HEK293 (cell line): ENCODE results near the gene RGS13.

ENCODE experiments used
- CTCF ChIA-PET: fragments of 350-600 bp; formaldehyde crosslinking; extraction: SDS; loops from one replicate; lab custom pipeline; 2021; ENCODE audit warnings: antibody characterized with exemption; lab: Yijun Ruan, JAX
- POLR2A ChIA-PET: fragments of 300-600 bp; formaldehyde crosslinking; extraction: SDS; loops from one replicate; lab custom pipeline; 2020; ENCODE audit warnings: antibody characterized with exemption, inconsistent platforms; lab: Yijun Ruan, JAX
- H3K27ac ChIP-seq: fragments of 200-500 bp; sonication (Bioruptor generic); 2 replicates; pipeline ENCODE4 v1.5.1; 2014; ENCODE audit warnings: low read depth, low read length, control low read depth, inconsistent platforms; ENCODE audit errors: extremely low read depth
- H3K36me3 ChIP-seq, 2 experiments: fragments of 200-500 bp in 1 of 2; sonication (Bioruptor generic) in 1 of 2; 1 replicate in 1 of 2; 2 replicates in 1 of 2; pipeline ENCODE4 v1.5.1; 2014 to 2017; ENCODE audit warnings: inconsistent platforms in 2 of 2, low read length in 2 of 2; ENCODE audit not compliant: control insufficient read depth in 2 of 2, insufficient read depth in 1 of 2
- H3K4me1 ChIP-seq: fragments of 200-500 bp; sonication (Bioruptor generic); 2 replicates; pipeline ENCODE4 v1.5.1; 2014; ENCODE audit warnings: mild to moderate bottlenecking, low read length, inconsistent platforms; ENCODE audit not compliant: control insufficient read depth, insufficient read depth
- H3K4me3 ChIP-seq: 2 replicates; pipeline ENCODE4 v1.5.1; 2011; ENCODE audit warnings: low read depth, mild to moderate bottlenecking, control low read depth, low read length, moderate library complexity
- H3K9me3 ChIP-seq: fragments of 200-500 bp; sonication (Bioruptor generic); 2 replicates; pipeline ENCODE4 v1.5.1; 2014; ENCODE audit warnings: low read depth, low read length, inconsistent platforms; ENCODE audit not compliant: control insufficient read depth, insufficient read depth
- AEBP2 ChIP-seq: fragments of 450-650 bp; formaldehyde crosslinking; IDR thresholded peaks from 2 replicates; pipeline ENCODE4 v1.5.1; 2016; ENCODE audit warnings: missing biosample characterization, missing genetic modification characterization, borderline replicate concordance
- EGR2 ChIP-seq: fragments of 450-650 bp; formaldehyde crosslinking; IDR thresholded peaks from 2 replicates; pipeline ENCODE4 v1.5.1; 2016; ENCODE audit warnings: low read depth, missing biosample characterization, missing genetic modification characterization
- GLI2 ChIP-seq: fragments of 450-650 bp; formaldehyde crosslinking; IDR thresholded peaks from 2 replicates; pipeline ENCODE4; 2017; ENCODE audit warnings: missing biosample characterization, missing genetic modification characterization, low read depth, borderline replicate concordance
- KLF1 ChIP-seq: fragments of 450-650 bp; formaldehyde crosslinking; IDR thresholded peaks from 2 replicates; pipeline ENCODE4 v1.5.1; 2016; ENCODE audit warnings: missing biosample characterization, missing genetic modification characterization
- MZF1 ChIP-seq: fragments of 450-650 bp; formaldehyde crosslinking; IDR thresholded peaks from 2 replicates; pipeline ENCODE4 v1.5.1; 2017; ENCODE audit warnings: missing biosample characterization, missing genetic modification characterization, borderline replicate concordance
- OVOL3 ChIP-seq: fragments of 450-650 bp; formaldehyde crosslinking; IDR thresholded peaks from 2 replicates; pipeline ENCODE4 v1.5.1; 2016; ENCODE audit warnings: missing biosample characterization, missing genetic modification characterization
- PRDM6 ChIP-seq: fragments of 450-650 bp; formaldehyde crosslinking; IDR thresholded peaks from 2 replicates; pipeline ENCODE4 v1.5.1; 2017; ENCODE audit warnings: missing biosample characterization, missing genetic modification characterization
- SALL2 ChIP-seq: fragments of 450-650 bp; formaldehyde crosslinking; IDR thresholded peaks from 2 replicates; pipeline ENCODE4 v1.5.0; 2017; ENCODE audit warnings: missing biosample characterization, mild to moderate bottlenecking, missing genetic modification characterization, borderline replicate concordance
- SETDB1 ChIP-seq: IDR thresholded peaks from one replicate; pipeline ENCODE4 v1.6.1; 2017; ENCODE audit warnings: mild to moderate bottlenecking, low read length, moderate library complexity, mixed read lengths; ENCODE audit not compliant: insufficient read length
- ZBTB11 ChIP-seq: fragments of 450-650 bp; formaldehyde crosslinking; conservative IDR thresholded peaks from 2 replicates; pipeline ENCODE4 v1.5.1; 2016; ENCODE audit warnings: low read depth, missing biosample characterization, missing genetic modification characterization
- ZFHX2 ChIP-seq: fragments of 450-650 bp; formaldehyde crosslinking; conservative IDR thresholded peaks from 2 replicates; pipeline ENCODE4 v1.5.1; 2016; ENCODE audit warnings: missing biosample characterization, missing genetic modification characterization
- ZFP3 ChIP-seq: fragments of 450-650 bp; formaldehyde crosslinking; IDR thresholded peaks from 2 replicates; pipeline ENCODE4 v1.5.1; 2016; ENCODE audit warnings: low read depth, missing biosample characterization, missing genetic modification characterization
- ZFP37 ChIP-seq: fragments of 450-650 bp; formaldehyde crosslinking; IDR thresholded peaks from 2 replicates; pipeline ENCODE4 v1.5.1; 2016; ENCODE audit warnings: missing biosample characterization, missing genetic modification characterization
- ZNF146 ChIP-seq: fragments of 450-650 bp; formaldehyde crosslinking; IDR thresholded peaks from 2 replicates; pipeline ENCODE4 v1.5.1; 2016; ENCODE audit warnings: missing biosample characterization, missing genetic modification characterization
- ZNF19 ChIP-seq: fragments of 450-650 bp; formaldehyde crosslinking; IDR thresholded peaks from 2 replicates; pipeline ENCODE4; 2016; ENCODE audit warnings: missing biosample characterization, missing genetic modification characterization, low read depth
- ZNF223 ChIP-seq: fragments of 450-650 bp; formaldehyde crosslinking; IDR thresholded peaks from 2 replicates; pipeline ENCODE4 v1.5.1; 2016; ENCODE audit warnings: missing biosample characterization, missing genetic modification characterization
- ZNF23 ChIP-seq: fragments of 450-650 bp; formaldehyde crosslinking; IDR thresholded peaks from 2 replicates; pipeline ENCODE4 v1.5.1; 2016; ENCODE audit warnings: missing biosample characterization, missing genetic modification characterization, borderline replicate concordance
- ZNF292 ChIP-seq: fragments of 450-650 bp; formaldehyde crosslinking; IDR thresholded peaks from 2 replicates; pipeline ENCODE4 v1.5.1; 2016; ENCODE audit warnings: low read depth, missing biosample characterization, missing genetic modification characterization, borderline replicate concordance
- ZNF324 ChIP-seq: fragments of 450-650 bp; formaldehyde crosslinking; IDR thresholded peaks from 2 replicates; pipeline ENCODE4 v1.5.1; 2016; ENCODE audit warnings: missing biosample characterization, missing genetic modification characterization
- ZNF473 ChIP-seq: fragments of 450-650 bp; formaldehyde crosslinking; IDR thresholded peaks from 2 replicates; pipeline ENCODE4 v1.5.1; 2017; ENCODE audit warnings: missing biosample characterization, missing genetic modification characterization
- ZNF530 ChIP-seq: fragments of 450-650 bp; formaldehyde crosslinking; IDR thresholded peaks from 2 replicates; pipeline ENCODE4 v1.5.1; 2016; ENCODE audit warnings: low read depth, missing biosample characterization, missing genetic modification characterization
- ZNF558 ChIP-seq: fragments of 450-650 bp; formaldehyde crosslinking; IDR thresholded peaks from 2 replicates; pipeline ENCODE4 v1.5.1; 2016; ENCODE audit warnings: missing biosample characterization, missing genetic modification characterization
- ZNF571 ChIP-seq: fragments of 450-650 bp; formaldehyde crosslinking; IDR thresholded peaks from 2 replicates; pipeline ENCODE4 v1.5.0; 2017; ENCODE audit warnings: missing biosample characterization, missing genetic modification characterization
- ZNF785 ChIP-seq: fragments of 450-650 bp; formaldehyde crosslinking; IDR thresholded peaks from 2 replicates; pipeline ENCODE4 v1.5.1; 2016; ENCODE audit warnings: missing biosample characterization, missing genetic modification characterization
- TF ChIP-seq, protein P1 (sequence below): fragments of 450-650 bp; formaldehyde crosslinking; IDR thresholded peaks from 2 replicates; pipeline ENCODE4 v1.5.1; 2016; ENCODE audit warnings: missing biosample characterization, missing genetic modification characterization

The RGS13 gene

GRCh38 chr1:192696082-192696481, 60.1 kb downstream of the RGS13 start:
- ChIA-PET CTCF (no interaction called here), POLR2A (no interaction called here)

GRCh38 chr1:192697771-192698170, 61.8 kb downstream of the RGS13 start:
- no peak for TF ChIP-seq SALL2
- TF ChIP-seq, protein P1, sequence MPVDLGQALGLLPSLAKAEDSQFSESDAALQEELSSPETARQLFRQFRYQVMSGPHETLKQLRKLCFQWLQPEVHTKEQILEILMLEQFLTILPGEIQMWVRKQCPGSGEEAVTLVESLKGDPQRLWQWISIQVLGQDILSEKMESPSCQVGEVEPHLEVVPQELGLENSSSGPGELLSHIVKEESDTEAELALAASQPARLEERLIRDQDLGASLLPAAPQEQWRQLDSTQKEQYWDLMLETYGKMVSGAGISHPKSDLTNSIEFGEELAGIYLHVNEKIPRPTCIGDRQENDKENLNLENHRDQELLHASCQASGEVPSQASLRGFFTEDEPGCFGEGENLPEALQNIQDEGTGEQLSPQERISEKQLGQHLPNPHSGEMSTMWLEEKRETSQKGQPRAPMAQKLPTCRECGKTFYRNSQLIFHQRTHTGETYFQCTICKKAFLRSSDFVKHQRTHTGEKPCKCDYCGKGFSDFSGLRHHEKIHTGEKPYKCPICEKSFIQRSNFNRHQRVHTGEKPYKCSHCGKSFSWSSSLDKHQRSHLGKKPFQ (tag by site-specific recombination), result no peak
- TF ChIP-seq ZNF146 (tag by site-specific recombination), result no peak
- TF ChIP-seq PRDM6 (tag by site-specific recombination), result no peak
- no peak for TF ChIP-seq ZNF223 (tag by site-specific recombination)
- POLR2A ChIA-PET, result no interaction called here
- Histone ChIP-seq H3K36me3 (no peaks in the 10 kb centered on the region), H3K4me1 (no peaks in the 10 kb centered on the region; the same call in 1 of the 2 replicates), H3K27ac (no peak overlapping the region), H3K4me3 (no peak overlapping the region), H3K9me3 (no peaks in the 10 kb centered on the region)
- CTCF ChIA-PET, result no interaction called here

More at GRCh38 chr1:192696082-192696481, 60.1 kb downstream of the RGS13 start:
- Histone ChIP-seq H3K4me1 (no peaks in the 10 kb centered on the region), H3K36me3 (no peaks in the 10 kb centered on the region), H3K4me3 (no peak overlapping the region), H3K27ac (no peak overlapping the region), H3K9me3 (no peaks in the 10 kb centered on the region)
- TF ChIP-seq ZNF473 (tag by site-specific recombination) (no peak), ZNF785 (tag by site-specific recombination) (no peak), ZBTB11 (tag by site-specific recombination) (no peak), ZNF23 (no peak), ZNF19 (tag by site-specific recombination) (no peak), OVOL3 (tag by site-specific recombination) (no peak)

GRCh38 chr1:192698731-192699130, 62.8 kb downstream of the RGS13 start:
- TF ChIP-seq AEBP2 (tag by site-specific recombination) (no peak), ZNF292 (tag by site-specific recombination) (no peak), EGR2 (no peak), SETDB1 (no peak), ZFHX2 (tag by site-specific recombination) (no peak), ZNF324 (tag by site-specific recombination) (no peak), GLI2 (no peak), ZNF571 (tag by site-specific recombination) (no peak), ZFP3 (tag by site-specific recombination) (no peak), ZNF558 (no peak), ZFP37 (no peak), MZF1 (no peak), ZNF146 (tag by site-specific recombination) (no peak), ZNF530 (tag by site-specific recombination) (no peak), KLF1 (tag by site-specific recombination) (no peak)
- TF ChIP-seq, all 188 proteins: peak for 0
- Histone ChIP-seq H3K4me1 (no peaks in the 10 kb centered on the region; the same call in 1 of the 2 replicates), H3K9me3 (no peaks in the 10 kb centered on the region), H3K36me3 (no peaks in the 10 kb centered on the region), H3K4me3 (no peak overlapping the region), H3K27ac (no peak overlapping the region)
- POLR2A ChIA-PET, result interaction anchor here (0.5 to 0.7 kb wide), 3 partner anchors 14 to 568 kb away, joined by 3 to 4 read pairs (median 4); no protein-coding TSS in a partner anchor
- CTCF ChIA-PET, result no interaction called here
